Effector CD8-positive, alpha-beta T cell (primary cell): ENCODE data around the gene UTP20.
A peak's percentile ranks its signal among the peaks of the same experiment; 100 is the strongest.
"Not testable (repeated sequence)": the region's sequence is repeated elsewhere in the genome, so short reads cannot be mapped to it uniquely, and the experiment has no call there.

Source experiments
- DNase-seq: peaks from one replicate; lab custom pipeline; 2025; lab: John Stamatoyannopoulos, UW

UTP20 gene

DNA sequence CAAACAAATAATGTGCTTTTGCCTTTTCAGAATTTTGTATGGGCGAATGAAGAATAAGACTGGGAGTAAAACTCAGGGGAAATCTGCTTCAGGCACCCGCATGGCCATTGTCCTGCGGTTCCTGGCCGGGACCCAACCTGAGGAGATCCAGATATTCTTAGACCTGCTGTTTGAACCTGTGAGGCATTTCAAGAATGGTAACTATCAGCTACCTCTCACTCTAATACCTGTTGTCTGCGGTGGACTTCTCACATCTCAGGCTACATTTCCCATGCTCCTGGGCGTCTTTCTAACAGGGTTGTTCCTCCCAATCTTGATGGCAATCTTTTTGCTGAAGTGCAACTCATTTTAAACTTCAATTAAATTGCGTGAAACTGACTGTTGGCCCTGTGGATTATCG, 47.1 kb downstream of the UTP20 start:
- DNase-seq: no peak

DNA sequence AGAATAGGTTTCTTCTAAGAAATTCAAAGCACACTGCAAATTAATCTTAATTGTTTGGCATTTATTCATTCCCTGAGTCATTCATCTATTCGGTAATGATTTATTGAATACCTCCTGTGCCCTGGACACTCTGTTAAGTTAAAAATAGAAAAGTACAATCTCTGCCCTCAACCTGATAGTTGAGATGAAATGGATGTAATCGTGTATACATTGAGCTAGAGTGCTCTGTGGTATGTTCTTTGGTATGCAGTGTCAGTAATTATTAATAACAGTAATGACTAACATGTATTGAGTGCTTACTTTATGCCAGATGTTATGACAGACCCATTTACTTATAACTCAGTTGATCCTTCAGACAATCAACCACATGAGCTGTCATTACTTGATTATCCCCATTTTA, 47.6 kb downstream of the UTP20 start:
- no peak for DNase-seq

GRCh38 chr12:101328917-101329316, 49.0 kb downstream of the UTP20 start:
- no peak for DNase-seq

DNA sequence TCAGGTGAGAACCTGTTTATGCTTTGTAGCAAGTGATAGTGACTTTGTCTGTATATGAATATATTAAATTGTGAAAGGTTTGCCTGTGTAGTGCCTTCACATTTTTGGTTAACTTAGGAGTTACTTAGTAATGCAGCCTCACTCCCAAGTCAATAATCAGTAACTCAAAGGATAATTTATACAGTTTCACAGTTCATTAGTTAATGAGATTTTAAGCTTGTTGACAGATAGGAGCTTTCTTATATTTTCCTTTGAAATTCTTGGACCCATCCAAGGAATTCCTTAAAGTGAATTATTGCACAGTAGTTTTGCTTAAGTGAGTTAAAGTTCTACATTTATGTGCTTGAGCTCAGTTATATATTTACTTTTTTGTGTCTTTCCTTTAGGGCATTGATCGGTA, 50.7 kb downstream of the UTP20 start:
- no peak for DNase-seq

DNA sequence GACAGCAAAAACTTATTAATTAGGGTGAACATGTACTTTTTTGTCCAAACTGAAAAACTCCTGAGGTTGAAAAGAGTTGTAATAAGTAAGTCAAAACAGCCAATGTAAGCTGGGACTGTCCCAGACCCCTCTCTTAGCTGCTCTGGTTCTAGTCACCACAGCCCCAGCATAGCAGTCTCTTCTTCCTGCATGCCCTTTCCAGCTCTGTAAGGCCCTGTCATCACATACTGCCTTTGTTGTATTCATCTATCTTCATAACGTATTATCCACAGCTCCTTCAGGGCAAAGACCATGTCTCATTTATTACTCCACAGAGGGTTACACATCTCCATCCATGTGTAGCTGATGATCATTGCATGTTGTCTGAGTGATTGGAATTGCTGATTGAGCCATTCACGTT, 56.5 kb downstream of the UTP20 start:
- DNase-seq: no peak

DNA sequence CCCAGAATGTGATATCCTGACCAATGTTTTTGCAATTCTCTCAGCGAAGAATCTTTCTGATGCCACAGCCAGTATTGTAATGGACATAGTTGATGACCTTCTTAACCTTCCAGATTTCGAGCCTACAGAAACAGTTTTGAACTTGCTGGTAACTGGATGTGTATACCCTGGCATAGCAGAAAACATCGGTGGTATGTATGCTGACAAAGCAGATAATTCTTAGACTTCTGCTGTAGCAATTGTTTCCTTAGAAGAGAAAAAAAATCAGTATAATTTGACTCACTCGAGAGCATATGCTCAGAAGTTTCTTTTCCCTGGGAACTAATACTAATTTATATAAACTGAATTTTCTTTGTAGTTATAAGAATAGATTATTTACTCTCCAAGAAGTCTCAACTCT, 58.2 kb downstream of the UTP20 start:
- no peak for DNase-seq

GRCh38 chr12:101343893-101344292, 64.0 kb downstream of the UTP20 start:
- DNase-seq: no peak

DNA sequence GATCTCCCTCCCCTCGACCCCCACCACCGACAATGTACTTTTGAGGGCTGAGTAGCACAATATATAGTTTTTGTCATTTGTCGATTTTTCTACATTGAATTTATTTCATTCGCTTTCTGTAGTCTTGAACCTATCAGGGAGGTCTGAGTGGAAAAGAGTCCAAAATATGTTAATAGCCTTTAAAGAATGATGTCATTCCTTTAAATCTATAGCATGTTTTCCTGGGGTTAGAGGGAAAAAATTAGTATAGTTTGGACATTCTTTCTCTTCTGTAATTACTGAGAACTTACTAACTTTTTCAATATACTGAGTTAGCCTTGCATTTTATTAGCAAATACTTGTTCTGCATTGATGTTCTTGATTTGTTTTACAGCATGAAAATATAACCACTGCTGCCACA, 71.8 kb downstream of the UTP20 start:
- no peak for DNase-seq

- DNase-seq: no peak
Observed at GRCh38 chr12:101356794-101357193, 76.9 kb downstream of the UTP20 start.

GRCh38 chr12:101361455-101361854, 81.5 kb downstream of the UTP20 start:
- DNase-seq: no peak

GRCh38 chr12:101368016-101368415, 88.1 kb downstream of the UTP20 start:
- DNase-seq: no peak

- no peak for DNase-seq
Observed at GRCh38 chr12:101372431-101372830, 92.5 kb downstream of the UTP20 start.

DNA sequence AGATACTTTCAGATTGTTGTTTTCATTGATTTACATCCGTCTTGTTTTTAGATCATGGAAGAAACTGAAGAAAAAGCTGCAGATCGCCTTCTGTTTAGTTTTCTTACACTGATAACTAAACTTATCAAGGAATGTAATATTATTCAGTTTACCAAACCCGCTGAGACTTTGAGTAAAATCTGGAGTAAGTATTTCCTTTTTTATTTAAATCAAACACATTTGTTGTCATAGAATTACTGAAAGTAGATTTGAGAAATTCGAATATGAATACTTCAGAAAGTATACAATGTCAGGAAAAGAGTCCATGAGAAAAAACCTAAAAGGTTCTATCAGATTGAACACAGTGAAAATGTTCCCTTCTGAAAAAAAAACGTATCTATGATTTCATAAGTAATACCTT, 95.7 kb downstream of the UTP20 start:
- no peak for DNase-seq

DNA sequence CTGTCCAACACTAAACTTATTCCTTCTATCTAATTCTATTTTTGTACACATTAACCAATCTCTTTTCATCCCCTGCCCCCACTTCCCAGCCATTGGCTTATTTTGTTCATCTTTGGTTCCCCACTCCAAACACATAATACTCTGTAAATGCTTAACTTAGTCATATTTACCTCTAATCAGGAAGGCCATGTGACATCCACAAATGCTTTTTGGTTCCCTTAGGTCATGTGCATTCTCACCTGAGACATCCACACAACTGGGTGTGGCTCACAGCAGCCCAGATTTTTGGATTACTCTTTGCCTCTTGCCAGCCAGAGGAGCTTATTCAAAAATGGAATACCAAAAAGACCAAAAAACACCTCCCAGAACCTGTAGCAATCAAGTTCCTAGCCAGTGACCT, 99.2 kb downstream of the UTP20 start:
- no peak for DNase-seq

- not testable (repeated sequence) for DNase-seq
Observed at GRCh38 chr12:101391181-101391580, 111.3 kb downstream of the UTP20 start.

DNA sequence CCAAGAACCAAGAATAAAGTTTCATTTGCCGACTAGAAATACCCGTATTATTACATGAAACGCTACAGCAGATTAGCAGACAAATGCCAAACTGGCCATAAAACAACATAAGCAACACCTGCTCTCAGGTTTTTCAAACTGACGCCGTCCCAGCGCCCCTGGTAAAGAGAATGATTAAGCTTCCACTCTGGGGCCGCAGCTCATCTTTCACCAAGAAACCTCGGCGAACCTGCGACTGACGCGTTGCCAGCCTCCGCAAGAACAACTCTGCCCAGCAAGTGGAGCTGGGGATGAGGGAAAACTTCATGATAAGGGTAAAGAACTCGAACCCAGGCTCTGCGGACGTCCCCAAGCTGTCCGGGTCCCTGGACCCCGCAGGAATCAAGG, 127.1 kb downstream of the UTP20 start:
- no peak for DNase-seq

GRCh38 chr12:101407436-101408345, 127.8 kb downstream of the UTP20 start, which contains the start of gene ARL1:
Gene ARL1 (minus strand): TSS chr12:101407772. CDS start chr12:101407645, 127 bp downstream.
- DNase-seq: peak; percentile 41

- DNase-seq: not testable (repeated sequence)
Observed at GRCh38 chr12:101410169-101410568, 130.3 kb downstream of the UTP20 start.

DNA sequence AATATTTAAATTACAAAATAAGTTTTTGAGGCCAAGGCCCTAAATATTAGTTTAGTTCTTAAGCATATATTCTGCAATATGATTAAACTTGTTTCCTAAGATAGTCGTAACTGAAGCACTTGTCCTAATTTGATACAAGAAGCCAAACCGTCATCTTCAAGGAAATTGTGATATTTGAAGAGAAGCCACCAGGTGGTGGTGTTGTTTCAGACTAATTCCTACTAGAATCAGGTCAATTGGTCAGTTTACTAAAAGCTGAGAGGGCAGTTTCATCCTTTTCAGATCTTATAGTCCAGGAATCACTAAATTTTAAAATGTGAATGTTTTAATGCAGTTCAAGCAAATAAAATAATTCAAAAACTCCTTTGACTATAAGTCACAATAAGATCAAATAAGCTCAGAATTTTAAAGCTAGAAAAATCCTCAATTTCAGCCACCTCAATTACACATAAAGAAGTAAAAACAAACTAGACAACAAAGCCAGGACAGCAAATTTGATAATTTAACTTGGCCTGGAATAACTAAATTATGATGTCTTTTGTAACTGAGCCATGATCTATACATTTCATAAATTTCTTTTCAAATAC, 134.7 kb downstream of the UTP20 start:
- DNase-seq: no peak

DNA sequence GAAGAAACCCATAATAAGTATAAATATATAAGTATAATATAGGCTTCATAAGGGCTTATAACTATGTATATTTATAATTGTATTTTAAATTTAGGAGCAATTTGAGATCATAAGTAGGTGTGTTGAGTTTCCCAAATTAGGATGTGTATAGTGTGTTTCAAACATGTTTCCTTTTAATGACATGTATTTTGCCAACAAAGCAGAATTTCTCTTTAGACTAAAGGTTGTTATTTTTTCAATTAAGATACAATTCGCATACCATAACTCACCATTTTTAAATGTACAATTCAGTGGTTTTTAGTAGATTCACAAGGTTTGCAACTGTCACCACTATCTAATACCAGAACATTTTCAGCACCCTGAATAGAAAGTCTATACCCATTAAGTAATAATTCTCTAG, 135.3 kb downstream of the UTP20 start:
- DNase-seq: no peak

DNA sequence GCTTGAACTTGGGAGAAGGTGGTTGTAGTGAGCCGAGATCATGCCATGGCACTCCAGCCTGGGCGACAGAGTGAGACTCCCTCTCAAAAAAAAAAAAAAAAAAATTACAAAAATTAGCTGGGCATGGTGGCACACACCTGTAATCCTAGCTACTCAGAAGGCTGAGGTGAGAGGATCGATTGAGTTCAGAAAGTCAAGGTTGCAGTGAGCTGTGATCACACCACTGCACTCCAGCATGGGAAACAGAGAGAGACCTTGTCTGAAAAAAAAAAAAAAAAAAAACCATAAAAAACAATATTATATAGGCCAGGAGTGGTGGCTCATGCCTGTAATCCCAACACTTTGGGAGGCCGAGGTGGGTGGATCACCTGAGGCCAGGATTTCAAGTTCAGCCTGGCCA, 142.2 kb downstream of the UTP20 start:
- DNase-seq: not testable (repeated sequence)

DNA sequence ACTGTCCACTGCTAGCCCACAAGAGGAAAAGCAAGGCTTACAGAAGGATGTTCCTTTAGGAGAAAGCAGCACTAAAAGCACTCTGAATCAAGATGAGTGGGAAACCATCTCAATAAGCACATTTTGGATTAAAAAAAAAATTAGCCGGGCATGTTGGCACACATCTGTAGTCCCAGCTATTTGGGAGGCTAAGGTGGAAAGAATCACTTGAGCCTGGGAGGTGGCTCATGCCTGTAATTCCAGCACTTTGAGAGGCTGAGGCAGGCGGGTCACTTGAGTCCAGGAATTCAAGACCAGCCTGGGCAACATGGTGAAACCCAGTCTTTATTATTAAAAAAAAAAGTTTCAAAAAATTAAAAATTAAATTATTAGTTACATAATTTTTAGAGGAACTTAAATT, 144.7 kb downstream of the UTP20 start:
- no peak for DNase-seq

- no peak for DNase-seq
Observed at GRCh38 chr12:101430456-101430855, 150.6 kb downstream of the UTP20 start.
